LNCAP (cell line): ENCODE data around the gene KRT5.

Experiments
- CTCF ChIP-seq: fragments of 450-650 bp; IDR thresholded peaks from 2 replicates; pipeline ENCODE4 v1.5.1; 2017; ENCODE audit warnings: mild to moderate bottlenecking

KRT5 gene

GRCh38 chr12:52542785-52543318, 22.7 kb upstream of the KRT5 start:
- no peak for TF ChIP-seq CTCF

- no peak for TF ChIP-seq CTCF
Measured at GRCh38 chr12:52542157-52542556, 22.0 kb upstream of the KRT5 start.

- TF ChIP-seq CTCF = no peak
Measured at GRCh38 chr12:52541709-52542108, 21.5 kb upstream of the KRT5 start.

GRCh38 chr12:52540531-52540930, 20.3 kb upstream of the KRT5 start:
- no peak for TF ChIP-seq CTCF

GRCh38 chr12:52539821-52540173, 19.6 kb upstream of the KRT5 start:
- TF ChIP-seq CTCF = no peak

- TF ChIP-seq CTCF = no peak
Measured at GRCh38 chr12:52539083-52539820, 19.1 kb upstream of the KRT5 start.

- no peak for TF ChIP-seq CTCF
Measured at GRCh38 chr12:52537101-52537500, 16.9 kb upstream of the KRT5 start.

DNA sequence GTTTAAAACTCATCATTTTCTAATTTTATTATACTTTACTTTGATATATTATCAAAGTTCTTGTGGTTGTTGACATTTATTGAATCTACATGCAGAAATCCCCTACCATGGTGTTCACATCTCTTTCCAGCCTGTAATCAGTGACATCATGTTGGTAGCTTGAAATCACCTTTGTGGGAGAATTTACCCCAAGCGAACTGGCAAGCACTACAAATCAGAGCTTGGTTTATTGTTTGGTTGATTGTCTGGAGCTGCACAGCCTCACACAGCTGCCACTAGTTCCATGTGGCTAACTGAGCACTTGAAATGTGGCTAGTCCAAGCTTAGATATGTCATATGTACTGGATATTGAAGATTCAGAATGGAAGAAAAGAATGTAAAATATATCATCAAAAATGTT, 15.4 kb upstream of the KRT5 start:
- no peak for TF ChIP-seq CTCF
